Germinal center (tissue), 1 donor: ENCODE data around the gene PCDH12.
"Not testable (repeated sequence)": the region's sequence is repeated elsewhere in the genome, so short reads cannot be mapped to it uniquely, and the experiment has no call there.

Experiments used
- DNase-seq: peaks from one replicate; pipeline ENCODE4 v3.0.0; 2012; ENCODE audit warnings: mixed read lengths, low spot score

PCDH12 gene

GRCh38 chr5:141940695-141941271 lies 17.2 kb downstream of the PCDH12 start:
- no peak for DNase-seq

GRCh38 chr5:141935538-141935937 lies 22.5 kb downstream of the PCDH12 start:
- DNase-seq, result no peak

- no peak for DNase-seq
Observed at GRCh38 chr5:141934099-141934844, 23.7 kb downstream of the PCDH12 start.

GRCh38 chr5:141933151-141933550 lies 24.9 kb downstream of the PCDH12 start:
- no peak for DNase-seq

- DNase-seq, result no peak
Observed at GRCh38 chr5:141931694-141932093, 26.3 kb downstream of the PCDH12 start.

GRCh38 chr5:141929398-141930058 lies 28.5 kb downstream of the PCDH12 start:
- DNase-seq, result no peak

GRCh38 chr5:141928051-141928450 lies 30.0 kb downstream of the PCDH12 start:
- DNase-seq, result no peak

GRCh38 chr5:141926434-141926833 lies 31.6 kb downstream of the PCDH12 start:
- no peak for DNase-seq

- peak; percentile 92 for DNase-seq
Observed at GRCh38 chr5:141923448-141924313, 34.3 kb downstream of the PCDH12 start, which contains the start of gene DELE1. DELE1 (plus strand) TSS chr5:141923871; CDS start chr5:141923942, 71 bp downstream.

GRCh38 chr5:141922827-141923447 lies 35.1 kb downstream of the PCDH12 start:
- DNase-seq, result not testable (repeated sequence)

GRCh38 chr5:141920771-141921170 lies 37.2 kb downstream of the PCDH12 start:
- no peak for DNase-seq

- DNase-seq, result no peak
Observed at GRCh38 chr5:141919218-141920119, 38.5 kb downstream of the PCDH12 start.

GRCh38 chr5:141917760-141918159 lies 40.2 kb downstream of the PCDH12 start:
- no peak for DNase-seq

GRCh38 chr5:141916522-141916921 lies 41.5 kb downstream of the PCDH12 start:
- peak; percentile 25 for DNase-seq

GRCh38 chr5:141915881-141916336 lies 42.1 kb downstream of the PCDH12 start:
- DNase-seq, result peak; percentile 40

GRCh38 chr5:141914797-141915196 lies 43.2 kb downstream of the PCDH12 start:
- DNase-seq, result no peak

GRCh38 chr5:141914199-141914743 lies 43.7 kb downstream of the PCDH12 start:
- peak; percentile 50 for DNase-seq

- DNase-seq, result no peak
Observed at GRCh38 chr5:141913560-141914198, 44.3 kb downstream of the PCDH12 start.

- no peak for DNase-seq
Observed at GRCh38 chr5:141910271-141910673, 47.7 kb downstream of the PCDH12 start.

GRCh38 chr5:141909212-141909611 lies 48.8 kb downstream of the PCDH12 start:
- no peak for DNase-seq
